IPS-NIHi7 (cell line): ENCODE data around the gene MEGF6.

Source experiments
- DNase-seq: peaks from one replicate; pipeline ENCODE4 v3.0.0; 2012; ENCODE audit warnings: mixed read lengths; ENCODE audit errors: extremely low spot score

The MEGF6 gene

GRCh38 chr1:3505161-3505560 is 106.1 kb downstream of the MEGF6 start:
- DNase-seq, result no peak

- DNase-seq, result no peak
These were observed 106.5 kb downstream of the MEGF6 start for GRCh38 chr1:3504822-3505153.

GRCh38 chr1:3504151-3504821 is 107.0 kb downstream of the MEGF6 start:
- DNase-seq, result no peak

- DNase-seq, result no peak
These were observed 107.8 kb downstream of the MEGF6 start for GRCh38 chr1:3503525-3503886.

- no peak for DNase-seq
These were observed 108.4 kb downstream of the MEGF6 start for GRCh38 chr1:3502641-3503524.

GRCh38 chr1:3501856-3502640 is 109.3 kb downstream of the MEGF6 start:
- DNase-seq, result peak; percentile 92

- DNase-seq, result no peak
These were observed 109.9 kb downstream of the MEGF6 start for GRCh38 chr1:3501437-3501836.

GRCh38 chr1:3500265-3500835 is 111.0 kb downstream of the MEGF6 start:
- no peak for DNase-seq

GRCh38 chr1:3499611-3500010 is 111.7 kb downstream of the MEGF6 start:
- DNase-seq, result no peak

GRCh38 chr1:3498986-3499385 is 112.3 kb downstream of the MEGF6 start:
- DNase-seq, result no peak

GRCh38 chr1:3498246-3498930 is 112.9 kb downstream of the MEGF6 start:
- DNase-seq, result no peak

GRCh38 chr1:3497521-3497920 is 113.8 kb downstream of the MEGF6 start:
- no peak for DNase-seq

- DNase-seq, result no peak
These were observed 114.4 kb downstream of the MEGF6 start for GRCh38 chr1:3496916-3497315.

GRCh38 chr1:3495776-3496745 is 115.2 kb downstream of the MEGF6 start:
- DNase-seq, result no peak

- DNase-seq, result no peak
These were observed 116.7 kb downstream of the MEGF6 start for GRCh38 chr1:3494321-3495308.

- DNase-seq, result no peak
These were observed 118.6 kb downstream of the MEGF6 start for GRCh38 chr1:3492545-3493246.

GRCh38 chr1:3491291-3492246 is 119.7 kb downstream of the MEGF6 start:
- DNase-seq, result peak; percentile 90
